Testis (tissue), 2 donors: ENCODE results near the gene CEMIP.

Experiments
- CTCF ChIP-seq, 3 experiments: fragments of 450-650 bp in 2 of 3; fragments of 200-600 bp in 1 of 3; sonication (generic) in 1 of 3; IDR thresholded peaks; one replicate each; pipeline ENCODE4 v1.5.1; 2016 to 2019; ENCODE audit warnings: antibody characterized with exemption in 3 of 3, mild to moderate bottlenecking in 2 of 3, moderate library complexity in 1 of 3
- POLR2A ChIP-seq: fragments of 450-650 bp; IDR thresholded peaks from one replicate; pipeline ENCODE4 v1.6.1; 2017; ENCODE audit warnings: antibody characterized with exemption, mild to moderate bottlenecking, moderate library complexity

- TF ChIP-seq POLR2A = no peak
- TF ChIP-seq CTCF (IDR thresholded peaks at IDR 0.05) = no peak
Measured at GRCh38 chr15:80878867-80879250, 99.7 kb downstream of the CEMIP start.
